Vagina (tissue), 2 donors: ENCODE measurements around the gene CSK. TPM values are rescaled to one million over a fixed set of nuclear protein-coding genes. Genes with fewer than 3 reads are reported as not detected.

Experiments used
- DNase-seq, 2 donors: peaks; one replicate each; pipeline ENCODE4 v3.0.0-alpha.2; 2017; ENCODE audit errors: extremely low spot score in 2 of 2
- H3K27ac ChIP-seq: fragments of 200-600 bp; sonication (generic); one replicate; pipeline ENCODE4 v1.5.1; 2019
- H3K27me3 ChIP-seq: fragments of 200-600 bp; sonication (generic); one replicate; pipeline ENCODE4 v1.5.1; 2019
- H3K36me3 ChIP-seq, 2 donors: fragments of 200-600 bp; sonication (generic); one replicate each; pipeline ENCODE4 v1.5.1; 2017 to 2019
- H3K4me1 ChIP-seq: fragments of 200-600 bp; sonication (generic); one replicate; pipeline ENCODE4 v1.5.1; 2019
- H3K4me3 ChIP-seq, 2 donors: fragments of 200-600 bp; sonication (generic); 1 replicate in 1 of 2; 2 replicates in 1 of 2; pipeline ENCODE4 v1.5.1; 2016 to 2019
- H3K9me3 ChIP-seq: fragments of 200-600 bp; sonication (generic); one replicate; pipeline ENCODE4 v1.5.1; 2019
- CTCF ChIP-seq, 3 experiments: fragments of 450-650 bp in 2 of 3; fragments of 200-600 bp in 1 of 3; sonication (generic) in 1 of 3; IDR thresholded peaks; one replicate each; pipeline ENCODE4 v1.5.1; 2017 to 2019; ENCODE audit warnings: antibody characterized with exemption in 3 of 3, mild to moderate bottlenecking in 2 of 3, moderate library complexity in 2 of 3
- POLR2A ChIP-seq, 2 donors: fragments of 450-650 bp; IDR thresholded peaks; one replicate each; pipeline ENCODE4 v1.6.1; 2017; ENCODE audit warnings: antibody characterized with exemption in 2 of 2, mild to moderate bottlenecking in 2 of 2, moderate library complexity in 2 of 2
- POLR2AphosphoS5 ChIP-seq, 2 donors: sonication (generic); formaldehyde crosslinking; IDR thresholded peaks; one replicate each; pipeline ENCODE4 v1.9.0; 2017; ENCODE audit warnings: antibody characterized with exemption in 2 of 2, mild to moderate bottlenecking in 2 of 2, low read depth in 1 of 2; ENCODE audit not compliant: insufficient read depth in 1 of 2
- intact Hi-C: fragments of 100-400 bp; cut with DNase I; formaldehyde crosslinking; loops from one replicate; pipeline ENCODE4 v1.15.1; 2023
- total RNA-seq: library from RNA; depleted of rRNA; stranded (reverse); fragments of >200 nt; gene quantifications from one replicate; pipeline ENCODE4 v1.2.3, GENCODE V29; 2016

CSK gene
- total RNA-seq, 1 donor from 2014 or later = 26.3 TPM

GRCh38 chr15:74742422-74742821, 39.5 kb upstream of the CSK start:
- no peak overlapping the region for H3K27ac ChIP-seq
- TF ChIP-seq POLR2AphosphoS5 (IDR thresholded peaks at IDR 0.05; ENCODE audit: insufficient read depth in 1 of 2, low read depth in 1 of 2) = no peak
- TF ChIP-seq CTCF (IDR thresholded peaks at IDR 0.05) = no peak
- TF ChIP-seq POLR2A (IDR thresholded peaks at IDR 0.05) = no peak
- no peaks in the 10 kb centered on the region for H3K36me3 ChIP-seq
- no peak for DNase-seq
- H3K4me1 ChIP-seq = no peaks in the 10 kb centered on the region
- intact Hi-C loops = no loop called here
- no peaks in the 10 kb centered on the region for H3K9me3 ChIP-seq
- H3K27me3 ChIP-seq = no peaks in the 10 kb centered on the region
- H3K4me3 ChIP-seq = no peak overlapping the region

GRCh38 chr15:74746389-74746788, 35.5 kb upstream of the CSK start:
- Histone ChIP-seq H3K27ac (no peak overlapping the region), H3K4me3 (no peak overlapping the region), H3K27me3 (no peaks in the 10 kb centered on the region), H3K9me3 (no peaks in the 10 kb centered on the region), H3K4me1 (no peaks in the 10 kb centered on the region), H3K36me3 (no peaks in the 10 kb centered on the region)
- no peak for DNase-seq
- no peak for TF ChIP-seq CTCF (IDR thresholded peaks at IDR 0.05)
- no peak for TF ChIP-seq POLR2A (IDR thresholded peaks at IDR 0.05)
- TF ChIP-seq POLR2AphosphoS5 (IDR thresholded peaks at IDR 0.05; ENCODE audit: insufficient read depth in 1 of 2, low read depth in 1 of 2) = no peak
- intact Hi-C loops = no loop called here

- Histone ChIP-seq H3K9me3 (no peaks in the 10 kb centered on the region), H3K4me1 (no peaks in the 10 kb centered on the region), H3K36me3 (no peaks in the 10 kb centered on the region), H3K27ac (no peak within 1 kb of the TSS), H3K4me3 (no peak within 1 kb of the TSS), H3K27me3 (no peaks in the 10 kb centered on the region)
- no peak for TF ChIP-seq POLR2A (IDR thresholded peaks at IDR 0.05)
- TF ChIP-seq POLR2AphosphoS5 (IDR thresholded peaks at IDR 0.05; ENCODE audit: insufficient read depth in 1 of 2, low read depth in 1 of 2) = no peak
- TF ChIP-seq CTCF (IDR thresholded peaks at IDR 0.05) = no peak
- DNase-seq = no peak
- intact Hi-C loops = no loop called here
These were observed 33.4 kb upstream of the CSK start, which contains the start of gene CYP1A2 for GRCh38 chr15:74748322-74748946. Gene CYP1A2 (plus strand): TSS chr15:74748845. CDS start chr15:74749739, 894 bp downstream.

- intact Hi-C loops = no loop called here
- H3K4me1 ChIP-seq = no peaks in the 10 kb centered on the region
- no peak for DNase-seq
- H3K36me3 ChIP-seq = no peaks in the 10 kb centered on the region
- no peak overlapping the region for H3K27ac ChIP-seq
- no peak overlapping the region for H3K4me3 ChIP-seq
- no peaks in the 10 kb centered on the region for H3K9me3 ChIP-seq
- no peaks in the 10 kb centered on the region for H3K27me3 ChIP-seq
- TF ChIP-seq CTCF (IDR thresholded peaks at IDR 0.05) (no peak), POLR2AphosphoS5 (IDR thresholded peaks at IDR 0.05; ENCODE audit: insufficient read depth in 1 of 2, low read depth in 1 of 2) (no peak)
These were observed 32.0 kb upstream of the CSK start for GRCh38 chr15:74749832-74750231.

- no peaks in the 10 kb centered on the region for H3K4me1 ChIP-seq
- H3K9me3 ChIP-seq = no peaks in the 10 kb centered on the region
- TF ChIP-seq CTCF (IDR thresholded peaks at IDR 0.05) (no peak), POLR2A (IDR thresholded peaks at IDR 0.05) (no peak), POLR2AphosphoS5 (IDR thresholded peaks at IDR 0.05; ENCODE audit: insufficient read depth in 1 of 2, low read depth in 1 of 2) (no peak)
- DNase-seq = no peak
- no peaks in the 10 kb centered on the region for H3K36me3 ChIP-seq
- no peak overlapping the region for H3K27ac ChIP-seq
- intact Hi-C loops = no loop called here
- H3K27me3 ChIP-seq = no peaks in the 10 kb centered on the region
- no peak overlapping the region for H3K4me3 ChIP-seq
These were observed 31.1 kb upstream of the CSK start for GRCh38 chr15:74750751-74751150.
